Measurements from ENCODE around the gene SERAC1. TPM values are rescaled to one million over a fixed set of nuclear protein-coding genes. Genes with fewer than 3 reads are reported as not detected.
A peak's percentile ranks its signal among the peaks of the same experiment; 100 is the strongest.

Gene SERAC1
- total and polyA plus RNA-seq, 8 donors: 6.3 to 14.3 (median 8.1) TPM

- H3K27ac ChIP-seq: peak overlapping the region in 1 of 4 donors; percentile 12
- DNase-seq (peak in 3 of 6 donors; percentile 26 to 38 (median 32)), ATAC-seq (peak; percentile 53 to 90 (median 84)), FAIRE-seq (no peak)
- no peaks in the 10 kb centered on the region for H3K4me1 ChIP-seq
- H3K27me3 ChIP-seq: no peaks in the 10 kb centered on the region
- no peaks in the 10 kb centered on the region for H3K9me3 ChIP-seq
- no peak overlapping the region for H3K4me3 ChIP-seq
- intact Hi-C loops (cut with DNase I): no loop called here
- H3K36me3 ChIP-seq: no peaks in the 10 kb centered on the region
- no peak for TF ChIP-seq CTCF (IDR thresholded peaks at IDR 0.05)
These were observed 25.3 kb downstream of the SERAC1 start for GRCh38 chr6:158142789-158143188.

GRCh38 chr6:158131926-158132325 is 36.1 kb downstream of the SERAC1 start:
- no peak overlapping the region for H3K4me3 ChIP-seq
- ATAC-seq: no peak
- DNase-seq: no peak
- WGBS, 2 donors: 42 to 61% methylated on average over 1 of the region's 1 CpG
- no peaks in the 10 kb centered on the region for H3K27me3 ChIP-seq
- FAIRE-seq: no peak
- H3K9me3 ChIP-seq: no peaks in the 10 kb centered on the region
- H3K36me3 ChIP-seq: no peaks in the 10 kb centered on the region
- H3K4me1 ChIP-seq: no peaks in the 10 kb centered on the region
- H3K27ac ChIP-seq: no peak overlapping the region
- intact Hi-C loops (cut with DNase I): no loop called here
- TF ChIP-seq CTCF (IDR thresholded peaks at IDR 0.05): no peak

- Histone ChIP-seq H3K27me3 (no peaks in the 10 kb centered on the region), H3K9me3 (no peaks in the 10 kb centered on the region), H3K27ac (no peak overlapping the region), H3K36me3 (no peaks in the 10 kb centered on the region), H3K4me1 (no peaks in the 10 kb centered on the region), H3K4me3 (no peak overlapping the region)
- DNase-seq: no peak
- FAIRE-seq: no peak
- no peak for ATAC-seq
- intact Hi-C loops (cut with DNase I): no loop called here
- WGBS, 2 donors: 95 to 100% methylated on average over 2 of the region's 2 CpGs
- TF ChIP-seq CTCF (IDR thresholded peaks at IDR 0.05): no peak
These were observed 42.8 kb downstream of the SERAC1 start for GRCh38 chr6:158125271-158125670.

- no peak overlapping the region for H3K4me3 ChIP-seq
- WGBS, 2 donors: 85 to 100% methylated on average over 1 of the region's 1 CpG
- FAIRE-seq (no peak), DNase-seq (no peak), ATAC-seq (no peak)
- H3K36me3 ChIP-seq: no peaks in the 10 kb centered on the region
- intact Hi-C loops (cut with DNase I): no loop called here
- no peaks in the 10 kb centered on the region for H3K4me1 ChIP-seq
- H3K27ac ChIP-seq: no peak overlapping the region
- H3K27me3 ChIP-seq: no peaks in the 10 kb centered on the region
- TF ChIP-seq CTCF (IDR thresholded peaks at IDR 0.05): no peak
- H3K9me3 ChIP-seq: no peaks in the 10 kb centered on the region
These were observed 43.8 kb downstream of the SERAC1 start for GRCh38 chr6:158124288-158124687.

- no peaks in the 10 kb centered on the region for H3K36me3 ChIP-seq
- DNase-seq (no peak), ATAC-seq (no peak), FAIRE-seq (no peak)
- intact Hi-C loops (cut with DNase I): no loop called here
- H3K27me3 ChIP-seq: no peaks in the 10 kb centered on the region
- no peaks in the 10 kb centered on the region for H3K4me1 ChIP-seq
- H3K4me3 ChIP-seq: no peak overlapping the region
- H3K27ac ChIP-seq: no peak overlapping the region
- no peak for TF ChIP-seq CTCF (IDR thresholded peaks at IDR 0.05)
- no peaks in the 10 kb centered on the region for H3K9me3 ChIP-seq
- 83 to 86% methylated on average over 2 of the region's 2 CpGs for WGBS, 2 donors
These were observed 46.0 kb downstream of the SERAC1 start for GRCh38 chr6:158122048-158122447.
